Measurements from ENCODE around the gene C4BPA.

GRCh38 chr1:207181847-207182246 lies 77.8 kb downstream of the C4BPA start:
- TF ChIP-seq CTCF (IDR thresholded peaks at IDR 0.05; ENCODE audit: insufficient read depth, low read depth, low read length) (no peak), EZH2 (IDR thresholded peaks at IDR 0.05; ENCODE audit: insufficient read depth, low read length) (no peak)

All from astrocyte (in vitro differentiated cells and primary cell).